Stimulated activated CD4-positive, alpha-beta T cell treated with anti-CD3 and anti-CD28 coated beads, Interleukin-12 subunit alpha, Interleukin-12 subunit beta, amount 100 ng/mL, for 48 hours (primary cell): ENCODE results near the gene FAM25G.
"Not testable (repeated sequence)": the region's sequence is repeated elsewhere in the genome, so short reads cannot be mapped to it uniquely, and the experiment has no call there.

Experiments
- DNase-seq, 3 donors: peaks; one replicate each; pipeline ENCODE4 v3.0.0-alpha.2; 2020; ENCODE audit warnings: low read depth in 2 of 3, low spot score in 1 of 3

Gene FAM25G

GRCh38 chr10:47491600-47491999, at the start of gene FAM25G:
FAM25G (minus strand) TSS chr10:47491700; CDS start chr10:47491674, 26 bp downstream.
- not testable (repeated sequence) for DNase-seq

GRCh38 chr10:47536430-47536829, 44.9 kb upstream of the FAM25G start:
- not testable (repeated sequence) for DNase-seq

GRCh38 chr10:47523475-47523874, 32.0 kb upstream of the FAM25G start, which contains the start of gene AGAP9:
AGAP9 (minus strand) TSS chr10:47523638; CDS start chr10:47523526, 112 bp downstream.
- DNase-seq, result not testable (repeated sequence)

- not testable (repeated sequence) for DNase-seq
These were observed 10.8 kb upstream of the FAM25G start for GRCh38 chr10:47502313-47502712.

GRCh38 chr10:47494226-47494625, 2.7 kb upstream of the FAM25G start:
- DNase-seq, result not testable (repeated sequence)

GRCh38 chr10:47489630-47490029, 1.9 kb downstream of the FAM25G start:
- not testable (repeated sequence) for DNase-seq

GRCh38 chr10:47485943-47486342, 5.6 kb downstream of the FAM25G start:
- not testable (repeated sequence) for DNase-seq

- not testable (repeated sequence) for DNase-seq
These were observed 6.7 kb downstream of the FAM25G start for GRCh38 chr10:47484786-47485185.

- not testable (repeated sequence) for DNase-seq
These were observed 7.6 kb downstream of the FAM25G start, which contains the start of gene ANXA8 for GRCh38 chr10:47483923-47484322. ANXA8 (minus strand) TSS chr10:47484115; CDS start chr10:47483933, 182 bp downstream.

- DNase-seq, result not testable (repeated sequence)
These were observed 9.1 kb downstream of the FAM25G start for GRCh38 chr10:47482367-47482766.

- not testable (repeated sequence) for DNase-seq
These were observed 9.7 kb downstream of the FAM25G start for GRCh38 chr10:47481768-47482181.

GRCh38 chr10:47481182-47481766, 10.2 kb downstream of the FAM25G start:
- not testable (repeated sequence) for DNase-seq

GRCh38 chr10:47480133-47480532, 11.4 kb downstream of the FAM25G start:
- not testable (repeated sequence) for DNase-seq

- DNase-seq, result not testable (repeated sequence)
These were observed 13.4 kb downstream of the FAM25G start for GRCh38 chr10:47478114-47478513.

- DNase-seq, result not testable (repeated sequence)
These were observed 14.4 kb downstream of the FAM25G start for GRCh38 chr10:47477078-47477477.

GRCh38 chr10:47475101-47475500, 16.4 kb downstream of the FAM25G start:
- not testable (repeated sequence) for DNase-seq

GRCh38 chr10:47473516-47473915, 18.0 kb downstream of the FAM25G start:
- not testable (repeated sequence) for DNase-seq

GRCh38 chr10:47472647-47473046, 18.9 kb downstream of the FAM25G start:
- not testable (repeated sequence) for DNase-seq

GRCh38 chr10:47472072-47472471, 19.4 kb downstream of the FAM25G start:
- DNase-seq, result not testable (repeated sequence)

- DNase-seq, result not testable (repeated sequence)
These were observed 22.6 kb downstream of the FAM25G start for GRCh38 chr10:47468731-47469528.

GRCh38 chr10:47467957-47468356, 23.5 kb downstream of the FAM25G start:
- DNase-seq, result not testable (repeated sequence)

GRCh38 chr10:47467458-47467857, 24.0 kb downstream of the FAM25G start:
- DNase-seq, result not testable (repeated sequence)
